Stimulated activated CD4-positive, alpha-beta T cell treated with anti-CD3 and anti-CD28 coated beads, Interleukin-1b, Interleukin-23, amount 100 ng/mL, for 1 hour (primary cell): ENCODE results near the gene KLK7.
"Not testable (repeated sequence)": the region's sequence is repeated elsewhere in the genome, so short reads cannot be mapped to it uniquely, and the experiment has no call there.

Experiments used
- DNase-seq, 2 donors: peaks; one replicate each; pipeline ENCODE4 v3.0.0-alpha.2; 2020; ENCODE audit warnings: low read depth in 2 of 2

KLK7 gene

DNA sequence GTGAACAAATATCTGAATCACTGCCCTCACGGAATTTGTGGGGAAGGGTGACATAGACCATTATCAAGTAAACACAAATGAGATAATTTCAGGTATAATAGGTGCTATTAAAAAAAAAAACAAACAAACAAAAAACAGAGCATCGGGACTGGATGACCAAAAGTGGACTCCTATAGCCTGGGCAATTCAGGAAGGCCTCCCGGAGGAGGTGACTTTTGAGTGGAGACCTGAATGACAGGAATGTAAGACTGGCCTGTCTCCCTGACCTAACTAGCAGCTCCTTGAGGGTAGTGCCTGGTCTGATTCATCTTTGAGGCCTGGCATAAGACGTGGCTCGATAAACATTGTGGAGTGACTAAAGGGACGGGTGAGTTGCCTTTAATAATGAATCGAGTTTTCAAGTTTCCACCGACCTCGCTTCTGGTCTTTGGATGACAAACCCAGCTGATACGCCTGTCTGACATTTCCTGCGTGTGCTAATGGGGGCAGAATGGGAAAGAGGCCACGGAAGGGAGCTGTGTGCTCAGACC lies 29.0 kb upstream of the KLK7 start:
- no peak for DNase-seq

DNA sequence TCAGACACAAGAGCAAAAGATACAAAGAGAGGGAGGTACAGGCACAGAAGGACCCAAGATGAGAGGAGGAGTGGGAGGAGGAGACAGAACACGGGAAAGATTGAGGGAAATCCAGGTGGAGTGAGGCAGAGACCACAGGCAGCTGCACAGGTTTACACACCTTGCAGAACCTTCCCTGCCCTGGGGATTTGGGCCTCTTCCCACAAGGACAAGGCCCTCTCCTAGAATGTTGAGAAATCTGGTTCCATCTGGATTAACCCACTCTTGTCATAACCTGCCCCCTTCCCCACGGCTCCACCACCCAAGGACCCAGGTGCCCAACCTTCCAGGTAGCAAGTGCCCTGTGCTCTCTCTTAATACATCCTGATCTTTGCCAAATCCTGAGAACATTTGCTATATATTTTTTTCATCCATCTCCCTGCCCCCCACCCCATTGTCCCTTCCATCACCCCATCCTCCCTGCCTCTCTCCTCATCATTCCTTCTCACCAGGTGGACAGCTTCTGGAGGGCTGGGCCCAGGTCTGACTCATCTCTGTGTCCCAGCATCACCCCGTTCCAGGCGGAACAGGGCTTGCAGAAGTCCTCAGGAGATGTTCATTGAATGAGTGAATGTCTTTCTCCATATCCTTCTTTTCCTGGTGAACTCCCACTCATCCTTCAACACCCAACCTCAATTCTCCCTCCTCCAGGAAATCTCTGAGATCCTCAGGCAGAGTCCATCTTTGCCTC lies 26.5 kb upstream of the KLK7 start:
- no peak for DNase-seq

DNA sequence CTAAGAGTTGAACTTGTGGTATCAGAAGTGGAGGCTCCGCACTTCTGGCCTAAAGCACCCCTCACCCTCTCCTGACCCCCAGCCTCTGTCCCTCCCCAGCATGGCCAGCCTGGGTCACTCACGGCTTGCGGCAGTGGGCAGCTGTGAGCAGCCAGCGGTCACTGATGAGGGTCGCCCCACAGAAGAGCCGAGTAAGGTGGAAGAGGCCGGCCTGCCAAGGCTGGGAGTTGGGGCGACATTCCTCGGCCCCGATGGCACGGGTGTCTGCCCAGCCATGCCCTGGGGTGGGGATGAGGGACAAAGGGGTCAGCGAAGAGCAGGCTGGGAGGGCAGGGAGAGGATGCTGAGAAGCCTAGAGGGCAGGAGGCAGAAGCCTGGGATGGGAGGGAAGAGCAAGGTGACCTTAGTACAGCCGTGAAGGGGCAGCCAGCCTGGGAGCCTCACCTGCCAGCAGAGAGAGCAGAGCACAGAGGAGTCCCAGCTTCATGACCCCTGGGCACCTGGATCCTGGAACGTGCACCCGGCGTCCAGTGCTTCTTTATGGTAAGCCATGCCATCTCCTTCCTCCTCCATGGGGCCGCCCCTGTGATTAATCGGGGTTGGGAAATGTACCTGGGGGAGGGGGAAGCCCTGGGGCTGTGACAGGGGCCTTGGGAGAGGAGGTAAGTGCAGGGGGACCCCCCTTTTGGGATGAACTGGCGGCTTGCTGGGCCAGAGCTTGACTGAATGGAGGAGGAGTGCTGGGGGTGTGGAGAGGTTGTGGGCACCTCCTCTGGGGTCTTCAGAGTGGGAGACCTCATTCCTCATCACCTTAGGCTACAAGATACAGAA lies 25.6 kb upstream of the KLK7 start:
- no peak for DNase-seq

DNA sequence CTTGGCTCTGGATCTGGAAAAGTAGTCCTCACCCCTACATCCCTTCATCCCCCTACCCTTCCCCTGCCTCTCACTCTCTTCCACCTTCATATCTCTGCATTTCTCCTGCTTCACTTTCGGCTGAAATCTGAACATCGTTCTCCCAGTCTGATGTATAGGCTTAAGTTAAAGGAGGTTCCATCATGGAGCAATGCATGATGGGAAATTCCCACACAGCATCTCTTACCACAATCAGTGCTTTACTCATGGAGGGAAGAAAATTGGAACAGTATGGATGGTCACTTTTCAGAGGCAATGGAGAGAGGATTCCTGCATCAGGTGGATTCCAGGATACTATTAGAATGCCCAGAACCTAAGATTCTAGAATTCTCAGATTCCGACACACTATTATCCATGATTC lies 23.8 kb upstream of the KLK7 start:
- no peak for DNase-seq

DNA sequence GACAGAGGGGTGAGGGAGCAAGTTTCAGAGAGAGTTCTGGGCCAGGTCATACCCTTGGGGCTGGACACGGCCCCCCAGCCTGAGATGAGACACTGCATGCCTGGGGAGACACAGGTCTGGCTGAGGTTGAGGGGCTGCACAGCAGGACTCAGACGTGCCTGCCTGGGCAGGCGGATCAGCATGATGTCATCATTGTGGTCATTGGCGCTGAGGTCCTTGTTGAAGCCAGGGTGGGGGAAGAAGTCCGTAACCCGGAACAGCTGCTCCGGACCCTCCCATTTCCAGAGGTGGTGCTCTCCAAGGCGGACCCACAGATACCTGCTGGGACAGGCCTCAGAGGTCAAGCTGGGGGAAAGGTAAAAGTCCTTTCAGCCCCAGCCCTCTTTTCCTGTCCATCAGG lies 22.7 kb upstream of the KLK7 start:
- DNase-seq, result no peak

DNA sequence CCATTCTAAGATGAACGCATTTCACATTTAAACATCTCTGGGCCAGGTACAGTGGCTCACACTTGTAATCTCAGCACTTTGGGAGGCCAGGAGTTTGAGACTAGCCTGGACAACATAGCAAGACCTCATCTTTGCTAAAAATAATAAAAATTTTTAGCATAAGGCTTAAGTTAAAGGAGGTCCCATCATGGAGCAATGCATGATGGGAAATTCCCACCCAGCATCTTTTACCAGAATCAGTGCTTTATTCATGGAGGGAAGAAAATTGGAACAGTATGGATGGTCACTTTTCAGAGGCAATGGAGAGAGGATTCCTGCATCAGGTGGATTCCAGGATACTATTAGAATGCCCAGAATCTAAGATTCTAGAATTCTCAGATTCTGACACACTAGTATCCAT lies 21.5 kb upstream of the KLK7 start:
- DNase-seq, result no peak

DNA sequence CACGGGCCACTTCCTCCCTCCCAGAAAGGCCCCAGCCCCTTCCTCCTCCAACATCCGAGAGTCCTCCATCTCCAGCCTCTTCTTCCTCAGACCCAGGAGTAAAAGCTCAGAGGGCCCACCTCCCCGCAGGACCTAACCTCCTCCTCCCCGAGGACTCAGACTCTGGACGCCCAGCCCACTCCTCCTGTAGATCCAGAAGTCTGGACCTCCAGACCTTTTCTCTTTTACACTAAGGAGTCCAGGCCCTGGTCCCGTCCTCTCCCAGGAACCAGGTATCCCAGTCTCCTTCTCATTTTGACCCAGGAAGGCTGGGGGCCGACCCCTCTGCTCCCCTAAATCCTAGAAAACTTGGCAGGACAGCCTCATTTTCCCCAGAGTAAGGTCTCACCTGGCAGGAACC lies 19.6 kb upstream of the KLK7 start:
- DNase-seq, result no peak

DNA sequence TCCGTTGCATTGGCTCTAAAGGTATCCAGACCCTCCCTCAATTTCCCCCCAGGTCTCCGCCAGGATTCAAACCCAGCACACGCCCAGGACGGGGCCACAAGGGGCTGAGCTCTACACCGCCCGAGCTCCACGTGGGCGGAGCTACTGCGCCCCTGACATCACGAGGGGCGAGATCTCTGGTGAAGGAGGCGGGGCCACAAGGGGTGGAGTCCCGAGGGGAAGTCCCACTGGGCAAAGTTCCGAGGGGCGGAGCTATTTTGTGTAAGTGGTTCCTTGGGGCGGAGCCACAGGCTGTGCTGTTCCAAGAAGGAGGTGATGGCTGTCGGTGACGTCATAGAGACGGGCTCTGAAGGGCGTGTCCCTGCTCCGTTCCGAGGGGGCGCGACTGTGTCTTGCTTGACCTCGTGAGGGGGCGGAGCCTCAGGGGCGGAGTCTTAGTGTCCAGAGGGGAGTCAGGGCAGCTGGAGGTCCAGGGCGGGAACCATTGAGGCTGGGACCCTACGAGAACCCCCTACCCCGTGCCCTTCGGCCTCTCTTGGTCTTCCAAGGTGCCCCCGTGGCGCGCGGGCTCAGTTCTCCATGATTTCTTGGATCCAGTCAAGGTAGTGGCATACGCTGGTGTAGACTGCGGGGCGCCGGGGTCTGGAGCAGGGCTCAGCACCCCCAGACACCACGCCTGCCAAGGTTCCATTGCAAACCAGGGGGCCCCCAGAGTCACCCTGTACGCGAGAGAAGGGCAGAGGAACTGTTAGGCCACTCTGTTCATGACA lies 19.0 kb upstream of the KLK7 start:
- DNase-seq, result no peak

DNA sequence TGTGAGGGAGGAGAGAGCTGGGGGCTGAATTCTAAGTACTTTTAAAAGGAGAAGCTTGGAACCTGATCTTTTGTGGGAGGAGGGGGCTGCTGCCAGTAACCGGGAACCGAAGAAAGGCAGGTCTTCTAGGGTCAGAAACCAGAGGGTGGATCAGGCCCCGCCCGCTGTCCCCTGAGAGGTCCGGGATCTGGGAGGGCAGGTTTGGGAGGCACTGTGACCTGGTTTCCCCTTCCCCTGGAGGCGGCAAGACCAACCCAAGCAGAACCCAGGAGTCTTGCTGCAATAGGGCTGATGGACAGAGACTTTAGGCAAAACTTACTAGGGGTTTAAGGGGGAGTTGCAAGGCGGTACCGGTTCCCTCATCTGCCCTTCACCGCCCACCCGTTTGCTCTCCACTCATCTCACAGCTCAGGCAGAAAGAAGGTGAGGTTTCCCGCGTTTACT lies 18.4 kb upstream of the KLK7 start:
- DNase-seq, result no peak

DNA sequence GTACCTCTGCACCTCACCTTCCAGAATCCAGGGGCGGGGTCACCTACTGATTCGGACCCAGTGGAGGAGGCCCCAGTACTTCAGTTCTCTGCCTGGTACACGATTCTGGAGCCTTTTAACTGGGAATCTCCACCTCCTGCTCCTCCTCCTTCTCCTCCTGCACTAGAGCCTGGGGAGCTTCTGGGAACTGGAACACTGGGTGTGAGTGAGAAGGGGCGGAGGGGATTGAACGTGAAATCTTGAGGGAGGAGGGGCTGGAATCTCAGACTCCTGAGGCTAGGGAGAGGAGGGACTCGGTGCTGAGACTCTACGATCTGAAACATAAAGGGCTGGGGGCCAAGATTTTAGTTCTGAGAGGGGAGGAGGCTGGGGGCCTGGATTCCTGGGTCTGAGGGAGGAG lies 17.8 kb upstream of the KLK7 start, which contains the start of gene KLK8:
TSS of gene KLK8 (minus strand) at position 90 of the 400 bp plus-strand sequence. CDS start 437 bp downstream, outside the sequence.
- no peak for DNase-seq

DNA sequence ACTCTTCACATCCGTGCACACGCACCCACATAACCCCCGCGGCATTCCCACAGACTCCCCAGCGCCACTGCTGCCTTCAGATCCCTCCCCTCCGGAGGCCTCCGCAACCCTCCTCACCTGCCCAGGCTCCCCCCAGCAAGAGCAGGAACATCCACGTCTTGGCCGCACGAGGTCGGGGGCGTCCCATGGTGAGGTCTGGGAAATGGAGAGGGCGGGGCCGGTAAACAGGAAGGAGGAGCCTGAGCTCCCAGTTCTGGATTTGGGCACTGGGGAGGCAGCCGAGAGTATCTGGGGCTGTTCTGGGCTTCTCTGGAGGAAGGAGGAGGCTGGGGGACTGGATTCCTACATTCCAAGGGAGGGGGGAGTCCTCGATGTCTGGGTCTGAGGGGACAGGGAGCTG lies 17.3 kb upstream of the KLK7 start:
- DNase-seq, result no peak

DNA sequence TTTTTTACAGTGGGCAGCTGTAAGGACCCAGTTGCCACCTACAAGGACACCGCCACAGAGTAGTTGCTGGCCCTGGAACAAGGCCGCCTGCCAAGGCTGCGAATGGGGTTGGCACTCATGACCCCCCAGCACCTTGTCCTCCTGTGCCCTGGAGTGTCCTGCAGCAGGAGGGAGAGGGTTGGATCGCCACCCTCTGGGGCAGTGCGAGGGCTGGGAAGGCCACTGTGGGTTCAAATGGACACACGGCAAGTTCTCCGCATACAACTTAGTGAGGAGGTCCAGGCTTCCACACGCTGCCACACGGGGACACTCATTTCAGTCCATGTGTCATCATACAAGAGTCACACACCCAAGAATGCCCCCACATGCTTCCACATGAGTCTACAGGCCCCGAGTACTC lies 16.7 kb upstream of the KLK7 start:
- no peak for DNase-seq

DNA sequence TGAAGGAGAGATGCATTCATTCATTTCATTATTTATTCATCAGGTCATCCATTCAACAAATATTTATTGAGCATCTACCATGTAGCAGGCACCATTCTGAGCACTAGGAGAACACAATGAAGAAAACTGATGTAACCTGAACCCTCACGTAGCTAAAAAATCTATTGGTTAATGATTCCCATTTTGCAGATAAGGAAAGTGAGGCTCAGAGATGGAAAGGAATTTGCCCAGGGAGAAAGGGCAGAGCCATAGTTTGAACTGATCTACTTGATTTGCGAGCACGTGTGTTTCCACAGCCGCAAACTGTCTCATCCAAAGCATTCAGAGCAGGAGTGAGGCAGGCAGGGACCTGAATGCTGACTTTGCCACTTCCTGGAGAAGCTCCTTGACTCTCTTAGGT lies 15.0 kb upstream of the KLK7 start:
- no peak for DNase-seq

DNA sequence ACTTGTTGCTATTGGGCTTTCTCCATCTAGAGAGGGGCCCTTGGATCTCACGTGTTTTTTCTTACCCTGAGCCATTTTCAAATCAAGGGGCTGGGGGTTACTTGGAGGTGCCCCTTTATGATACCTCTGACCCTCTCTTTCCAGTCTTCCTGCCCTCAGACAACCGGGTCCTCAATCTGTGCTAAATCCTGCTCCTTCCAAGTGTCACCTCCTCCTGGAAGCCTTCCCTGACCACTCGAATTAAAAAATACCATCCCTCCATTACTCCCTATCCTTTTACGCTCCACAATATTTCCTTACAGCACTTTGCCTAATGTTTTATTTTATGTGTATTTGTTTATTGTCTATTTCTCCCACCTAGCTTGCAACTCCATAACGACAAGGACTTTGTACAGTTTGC lies 14.3 kb upstream of the KLK7 start:
- DNase-seq, result no peak

DNA sequence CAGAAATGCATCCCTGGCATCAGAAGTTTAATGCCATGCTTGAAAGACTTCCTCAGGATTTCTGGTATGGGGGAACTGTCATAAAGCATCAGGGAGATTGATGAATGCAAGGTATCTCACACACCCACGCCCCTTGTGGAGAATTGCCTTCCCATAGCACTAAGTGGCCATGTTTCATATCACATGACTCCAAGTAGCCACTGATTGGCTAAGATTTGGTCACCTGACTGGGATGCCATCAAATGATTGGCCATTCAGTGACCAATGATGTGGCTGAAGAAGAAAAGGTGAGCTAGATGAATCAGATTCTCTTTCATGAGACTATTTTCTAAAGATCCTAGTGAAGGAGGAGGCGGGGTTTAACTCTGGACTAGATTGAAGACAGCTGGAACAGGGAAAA lies 10.4 kb upstream of the KLK7 start:
- DNase-seq, result no peak

DNA sequence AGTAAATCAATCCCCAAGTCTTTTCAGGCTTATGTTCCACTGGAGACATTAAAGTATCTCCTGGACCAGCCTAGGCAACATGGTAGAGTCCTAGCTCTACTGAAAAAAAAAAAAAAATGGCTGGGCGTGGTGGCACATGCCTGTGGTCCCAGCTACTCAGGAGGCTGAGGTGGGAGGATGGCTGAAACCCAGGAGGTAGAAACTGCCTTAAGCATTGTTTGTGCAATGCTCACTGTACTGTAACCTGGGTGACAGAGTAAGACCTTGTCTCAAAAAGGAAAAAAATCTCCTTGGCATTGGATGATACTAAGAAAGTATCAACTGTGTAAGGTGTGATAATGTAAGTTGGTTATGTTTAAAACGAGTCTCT lies 8.9 kb upstream of the KLK7 start:
- DNase-seq, result no peak

DNA sequence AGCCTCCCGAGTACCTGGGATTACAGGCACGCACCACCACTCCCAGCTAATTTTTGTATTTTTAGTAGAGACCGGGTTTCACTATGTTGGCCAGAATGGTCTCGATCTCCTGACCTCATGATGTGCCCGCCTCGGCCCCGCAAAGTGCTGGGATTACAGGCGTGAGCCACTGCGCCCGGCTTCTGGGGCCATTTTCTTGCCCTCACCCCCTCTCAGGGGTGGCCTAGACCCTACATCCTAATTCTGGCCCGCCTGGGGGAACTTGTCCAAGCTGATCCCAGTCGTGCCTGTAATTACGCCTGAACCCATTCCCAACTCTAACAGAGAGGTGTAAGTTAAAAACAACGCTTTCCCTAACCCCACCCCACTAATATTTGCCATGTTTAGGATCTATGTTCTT lies 699 bp upstream of the KLK7 start:
- DNase-seq, result not testable (repeated sequence)

DNA sequence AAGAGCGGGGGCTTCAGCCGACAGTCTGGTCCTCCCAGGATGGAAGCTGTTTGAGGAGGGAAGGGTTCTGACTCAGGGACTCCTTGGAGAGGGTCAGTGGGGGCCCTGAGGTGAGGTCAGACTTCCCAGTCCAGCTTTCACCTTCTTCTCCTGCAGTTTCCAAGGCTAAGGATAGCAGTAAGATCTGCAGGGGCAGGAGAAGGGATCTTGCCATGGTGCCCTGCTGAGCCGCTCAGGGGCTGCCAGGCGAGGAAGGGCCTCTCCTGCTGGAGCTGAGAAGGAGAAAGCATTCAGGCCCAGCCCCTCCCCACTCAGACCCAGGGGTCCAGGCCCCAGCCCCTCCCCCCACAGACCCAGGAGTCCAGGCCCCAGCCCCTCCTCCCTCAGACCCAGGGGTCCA lies 1.5 kb downstream of the KLK7 start:
- no peak for DNase-seq

DNA sequence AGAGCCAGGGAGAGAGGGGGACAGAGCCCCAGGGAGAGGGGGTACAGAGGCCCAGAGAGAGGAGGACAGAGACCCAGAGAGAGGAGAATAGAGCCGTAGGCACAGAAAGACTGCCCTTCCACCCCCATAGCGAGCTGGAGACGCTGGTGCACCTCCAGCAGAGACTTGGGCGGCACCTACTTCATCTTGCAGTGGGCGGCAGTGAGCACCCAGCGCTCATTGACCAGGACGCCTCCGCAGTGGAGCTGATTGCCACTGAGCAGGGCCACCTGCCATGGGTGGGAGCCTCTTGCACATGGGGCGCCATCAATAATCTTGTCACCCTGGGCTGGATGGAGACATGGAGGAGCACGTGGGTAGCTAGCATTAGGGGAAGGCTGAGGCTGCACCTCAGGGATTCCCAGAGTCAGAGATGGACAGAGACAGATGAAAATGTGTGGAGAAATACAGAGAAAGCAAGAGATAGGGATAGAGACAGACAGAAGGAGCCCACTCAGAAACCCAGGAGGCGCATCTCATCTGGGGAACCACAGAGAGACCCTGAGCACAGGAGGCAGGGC lies 2.0 kb downstream of the KLK7 start:
- no peak for DNase-seq

DNA sequence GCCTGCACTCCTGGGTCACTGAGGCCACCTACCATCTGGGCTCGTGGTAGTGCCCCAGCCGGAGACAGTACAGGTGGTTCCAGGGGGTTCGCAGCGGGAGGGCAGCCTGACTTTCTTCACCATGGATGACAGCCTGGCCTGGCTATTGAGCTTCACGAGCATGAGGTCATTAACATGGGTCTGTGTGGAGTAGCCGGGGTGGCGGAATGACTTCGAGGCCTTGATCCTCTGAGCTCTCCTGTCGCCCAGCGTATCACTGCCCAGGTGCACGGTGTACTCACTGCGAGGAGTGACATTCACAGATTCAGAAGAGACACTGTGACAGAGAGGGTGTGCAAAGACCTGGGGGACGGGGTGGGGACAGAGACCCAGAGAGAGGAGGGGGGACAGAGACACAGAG lies 3.5 kb downstream of the KLK7 start:
- no peak for DNase-seq

DNA sequence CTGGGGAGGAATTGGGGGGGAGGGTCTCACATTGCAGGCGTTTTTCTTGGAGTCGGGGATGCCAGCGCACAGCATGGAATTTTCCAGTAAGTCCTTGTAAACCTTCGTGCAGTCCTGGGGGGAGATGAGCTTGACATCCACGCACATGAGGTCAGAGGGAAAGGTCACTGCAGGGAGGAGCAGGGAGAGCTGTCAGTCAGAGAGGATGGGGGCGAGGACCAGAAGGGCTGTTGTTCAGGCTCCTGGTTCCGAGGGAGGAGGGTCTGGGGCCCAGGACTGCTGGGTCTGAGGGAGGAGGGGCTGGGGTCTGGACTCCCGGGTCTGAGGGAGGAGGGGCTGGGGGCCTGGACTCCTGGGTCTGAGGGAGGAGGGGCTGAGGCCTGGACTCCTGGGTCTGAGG lies 4.0 kb downstream of the KLK7 start:
- DNase-seq, result no peak

DNA sequence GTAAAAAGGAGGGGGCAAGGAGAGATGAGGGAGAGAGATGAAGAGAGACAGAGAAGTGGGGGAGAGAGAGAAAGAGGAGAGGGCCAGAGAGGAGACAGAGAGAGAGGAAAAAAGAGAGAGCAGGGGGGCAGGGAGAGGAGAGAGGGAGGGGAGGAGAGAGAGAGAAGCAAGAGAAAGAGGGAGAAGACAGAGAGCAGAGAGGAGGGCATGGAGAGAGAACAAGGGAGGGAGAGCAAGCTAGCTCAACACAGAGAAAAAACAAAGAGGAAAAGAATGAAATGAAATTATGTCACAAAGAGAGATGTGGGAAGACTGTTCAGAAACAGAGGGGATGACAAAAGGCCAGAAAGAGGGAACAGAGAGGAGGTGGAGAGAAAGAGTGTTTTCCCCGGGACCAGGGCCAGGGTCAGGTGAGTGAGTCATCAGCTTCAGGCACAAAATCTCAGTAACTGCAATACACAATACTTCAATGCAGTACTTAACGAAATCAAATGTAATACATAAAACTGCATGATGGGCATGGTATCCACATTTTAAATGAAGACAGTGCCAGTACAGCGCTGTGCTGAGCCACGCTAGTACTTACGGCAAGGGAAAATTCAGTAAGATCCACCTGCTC lies 4.8 kb downstream of the KLK7 start:
- DNase-seq, result no peak
